Gastrocnemius medialis (tissue), 4 donors: ENCODE data around the gene PTGIR.

Experiments used
- POLR2A ChIP-seq, 2 donors: fragments of 450-650 bp; IDR thresholded peaks; one replicate each; pipeline ENCODE4 v1.6.1; 2017; ENCODE audit warnings: antibody characterized with exemption in 2 of 2, mild to moderate bottlenecking in 2 of 2, moderate library complexity in 2 of 2
- TF ChIP-seq, protein P1 (sequence below), 5 experiments: fragments of 450-650 bp in 3 of 5; fragments of 200-600 bp in 2 of 5; sonication (generic) in 2 of 5; IDR thresholded peaks in 4 of 5; conservative IDR thresholded peaks in 1 of 5; 1 replicate in 4 of 5; 2 replicates in 1 of 5; pipeline ENCODE4 v1.5.1; 2016 to 2019; ENCODE audit warnings: antibody characterized with exemption in 5 of 5, mild to moderate bottlenecking in 3 of 5, moderate library complexity in 3 of 5

DNA sequence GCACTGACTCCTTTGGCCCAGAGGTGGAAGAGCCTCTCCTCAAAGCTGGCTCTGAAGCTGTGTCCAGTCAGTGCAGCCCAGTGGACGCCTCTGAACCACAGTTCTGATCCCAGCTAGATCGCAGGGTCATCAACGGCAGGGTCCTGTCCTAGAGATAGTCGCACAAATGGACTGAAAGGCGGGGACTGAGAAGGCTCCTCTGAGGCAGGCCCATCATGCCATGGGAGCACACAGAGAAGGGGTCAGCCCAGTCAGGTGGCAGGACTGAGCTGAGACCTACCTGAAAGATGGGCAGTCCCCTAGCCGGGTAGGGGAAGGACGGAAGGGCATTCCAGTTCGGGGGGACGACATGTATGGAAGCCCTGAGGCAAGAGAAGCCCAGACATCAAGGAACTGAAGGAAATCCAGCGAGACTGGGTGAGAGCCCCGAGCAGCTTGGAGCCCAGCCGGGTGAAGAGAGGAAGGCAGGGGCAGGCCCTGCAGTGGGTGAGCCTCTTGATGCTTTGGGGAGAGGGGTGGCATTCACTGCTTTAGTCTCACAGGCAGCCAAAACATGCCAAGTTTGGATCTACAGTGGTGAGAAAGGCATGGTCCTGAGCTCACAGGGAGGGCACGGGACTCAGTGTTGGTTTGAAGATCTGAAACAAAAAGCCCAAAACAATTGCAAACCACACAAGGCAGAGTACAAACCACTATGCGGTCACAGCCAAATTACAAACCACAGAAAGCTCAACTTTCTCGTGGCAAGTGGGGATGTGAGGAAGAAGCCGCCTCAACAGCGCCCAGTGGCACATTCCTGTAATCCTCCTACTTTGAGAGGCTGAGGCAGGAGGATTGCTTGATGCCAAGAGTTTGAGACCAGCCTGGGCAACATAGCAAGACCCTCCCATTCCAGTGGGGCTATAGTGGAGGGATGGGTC is 13.8 kb downstream of the PTGIR start:
- TF ChIP-seq POLR2A (IDR thresholded peaks at IDR 0.05), result no peak
- TF ChIP-seq, protein P1, sequence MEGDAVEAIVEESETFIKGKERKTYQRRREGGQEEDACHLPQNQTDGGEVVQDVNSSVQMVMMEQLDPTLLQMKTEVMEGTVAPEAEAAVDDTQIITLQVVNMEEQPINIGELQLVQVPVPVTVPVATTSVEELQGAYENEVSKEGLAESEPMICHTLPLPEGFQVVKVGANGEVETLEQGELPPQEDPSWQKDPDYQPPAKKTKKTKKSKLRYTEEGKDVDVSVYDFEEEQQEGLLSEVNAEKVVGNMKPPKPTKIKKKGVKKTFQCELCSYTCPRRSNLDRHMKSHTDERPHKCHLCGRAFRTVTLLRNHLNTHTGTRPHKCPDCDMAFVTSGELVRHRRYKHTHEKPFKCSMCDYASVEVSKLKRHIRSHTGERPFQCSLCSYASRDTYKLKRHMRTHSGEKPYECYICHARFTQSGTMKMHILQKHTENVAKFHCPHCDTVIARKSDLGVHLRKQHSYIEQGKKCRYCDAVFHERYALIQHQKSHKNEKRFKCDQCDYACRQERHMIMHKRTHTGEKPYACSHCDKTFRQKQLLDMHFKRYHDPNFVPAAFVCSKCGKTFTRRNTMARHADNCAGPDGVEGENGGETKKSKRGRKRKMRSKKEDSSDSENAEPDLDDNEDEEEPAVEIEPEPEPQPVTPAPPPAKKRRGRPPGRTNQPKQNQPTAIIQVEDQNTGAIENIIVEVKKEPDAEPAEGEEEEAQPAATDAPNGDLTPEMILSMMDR (IDR thresholded peaks at IDR 0.05 in 4 of 5, conservative IDR thresholded peaks at IDR 0.05 in 1 of 5), result no peak
